Activated T-cell treated with anti-CD3 and anti-CD28 coated beads, Interleukin-2, amount 50 U/mL, for 48 hours (primary cell): ENCODE measurements around the gene DLGAP1.
"Not testable (repeated sequence)": the region's sequence is repeated elsewhere in the genome, so short reads cannot be mapped to it uniquely, and the experiment has no call there.

Experiments
- DNase-seq, 2 experiments: peaks; one replicate each; pipeline ENCODE4 v3.0.0-alpha.2; 2020

DLGAP1 gene

GRCh38 chr18:4384932-4385331 lies 70.2 kb downstream of the DLGAP1 start:
- DNase-seq = no peak

DNA sequence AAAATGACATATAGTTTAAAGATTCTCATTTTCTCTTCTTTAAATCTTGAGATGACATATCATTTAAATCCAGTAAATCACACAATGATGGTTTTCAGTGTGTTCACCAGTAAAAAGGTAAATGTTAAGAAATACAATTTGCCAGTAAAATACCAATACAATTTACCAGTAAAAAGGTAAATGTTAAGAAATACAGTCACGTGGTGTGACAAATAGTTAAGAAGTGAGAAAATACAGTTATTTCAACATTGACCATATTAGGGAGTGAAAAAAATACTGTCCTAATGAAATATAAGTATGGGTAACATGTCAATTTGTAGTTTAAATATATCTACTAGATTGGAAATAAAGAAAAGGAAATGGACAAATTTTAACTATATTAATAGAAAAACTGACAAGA lies 80.5 kb downstream of the DLGAP1 start:
- DNase-seq = no peak

- no peak for DNase-seq
Measured at GRCh38 chr18:4369705-4370104, 85.4 kb downstream of the DLGAP1 start.

DNA sequence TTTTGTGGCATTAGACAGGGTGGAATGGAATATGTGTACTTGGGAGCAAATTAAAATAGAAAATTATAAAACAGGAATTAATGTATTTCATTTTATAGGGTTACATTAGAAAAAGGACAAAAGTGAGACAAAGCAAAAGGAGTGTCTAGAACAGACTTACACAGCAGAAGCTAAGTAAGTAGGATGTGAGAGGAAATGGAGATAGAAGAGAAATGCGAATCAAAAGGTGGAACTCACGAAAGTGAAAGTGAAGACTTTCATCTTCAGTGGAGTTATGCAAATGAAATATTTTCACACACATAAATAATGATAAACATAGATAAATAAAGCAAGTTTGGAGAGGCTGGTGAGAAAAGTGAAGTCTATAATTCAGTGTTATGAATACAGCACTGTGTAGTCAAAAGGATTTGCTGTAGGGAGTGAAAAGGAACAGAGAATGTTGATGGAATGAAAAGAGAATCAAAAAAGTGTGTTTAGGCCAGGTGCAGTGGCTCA lies 94.8 kb downstream of the DLGAP1 start:
- DNase-seq = no peak

DNA sequence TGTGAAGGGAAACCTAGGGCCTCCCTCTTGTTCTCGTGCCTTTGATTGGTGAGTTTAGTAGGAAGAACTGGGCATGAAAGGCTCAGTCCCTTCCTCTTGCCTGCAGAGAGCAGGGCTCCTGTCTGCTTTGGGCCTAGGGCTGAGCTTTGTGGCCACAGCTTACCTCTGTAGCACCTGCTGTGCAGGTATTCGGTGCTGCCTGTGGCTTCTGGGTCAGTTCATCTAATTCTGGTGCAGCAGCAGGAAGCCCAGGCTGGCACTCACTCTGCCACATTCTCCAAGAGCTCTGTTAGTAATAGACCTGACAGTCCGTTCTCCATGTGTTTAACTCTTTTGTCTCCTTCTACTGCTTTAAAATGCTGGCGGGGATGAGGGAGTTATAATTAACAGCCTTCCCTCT lies 96.5 kb downstream of the DLGAP1 start:
- DNase-seq = no peak

- DNase-seq = no peak
Measured at GRCh38 chr18:4357579-4357978, 97.5 kb downstream of the DLGAP1 start.

DNA sequence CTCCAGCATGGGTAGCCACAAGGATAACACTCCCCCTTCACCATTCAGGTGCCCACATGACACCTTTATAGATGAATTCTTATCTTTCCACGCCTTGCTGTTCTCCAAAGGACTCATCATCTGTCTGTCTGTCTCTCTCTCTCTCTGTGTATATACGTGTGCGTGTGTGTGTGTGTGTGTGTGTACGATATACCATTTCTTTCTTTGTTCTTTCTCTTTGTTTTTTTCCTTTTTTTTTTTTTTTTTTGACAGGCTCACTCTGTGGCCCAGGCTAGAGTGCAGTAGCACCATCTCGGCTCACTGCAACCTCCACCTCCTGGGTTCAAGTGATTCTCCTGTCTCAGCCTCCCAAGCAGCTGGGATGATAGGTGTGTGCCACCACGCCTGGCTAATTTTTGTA lies 98.2 kb downstream of the DLGAP1 start:
- no peak for DNase-seq

DNA sequence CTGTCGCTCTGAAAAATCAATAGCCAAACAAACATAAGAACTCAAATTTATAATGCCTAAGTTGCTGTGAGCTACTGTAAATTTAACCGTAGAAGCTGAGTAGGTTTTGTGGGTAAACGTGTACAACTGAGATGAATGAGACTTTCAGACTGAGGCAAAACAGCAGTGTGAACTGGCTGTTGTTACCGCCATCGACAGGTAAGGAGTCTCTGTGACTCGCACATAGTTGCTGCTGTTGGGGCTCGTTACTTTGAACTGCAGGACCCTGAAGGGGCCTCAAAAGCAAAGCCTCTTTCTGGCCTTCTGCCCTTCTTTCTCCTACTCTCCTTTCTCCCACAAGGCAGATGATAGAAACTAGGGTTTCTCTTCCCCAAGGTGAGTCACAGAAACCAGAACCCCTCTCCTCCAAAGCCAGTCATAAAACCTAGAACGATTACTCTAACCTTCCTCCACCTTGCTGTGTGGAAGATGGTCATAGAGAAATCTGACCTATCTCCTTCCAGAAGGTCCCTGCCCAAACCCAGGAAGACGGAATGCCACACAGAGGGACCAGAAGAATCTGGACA lies 101.2 kb downstream of the DLGAP1 start:
- DNase-seq = no peak

GRCh38 chr18:4352746-4353551 lies 102.2 kb downstream of the DLGAP1 start:
- DNase-seq = no peak

DNA sequence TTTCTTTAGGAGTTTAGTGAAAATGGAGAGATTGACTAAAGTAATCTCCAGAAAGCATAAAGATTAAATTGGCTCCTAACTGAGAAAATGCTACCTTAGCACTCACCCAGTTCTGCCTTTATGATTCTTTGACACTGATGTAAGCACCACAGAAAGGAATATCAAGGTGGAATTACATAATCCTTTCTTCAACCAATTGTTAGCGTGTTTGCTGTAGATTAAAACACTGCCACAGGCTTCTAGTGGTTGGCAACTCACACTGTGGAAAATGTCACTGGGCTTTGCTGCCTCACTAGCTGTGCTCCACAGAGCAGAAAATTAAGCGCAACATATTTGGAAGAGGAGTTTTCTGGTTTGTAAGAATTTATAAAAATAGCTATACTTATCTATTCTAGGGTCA lies 104.1 kb downstream of the DLGAP1 start:
- no peak for DNase-seq

GRCh38 chr18:4335386-4335785 lies 119.7 kb downstream of the DLGAP1 start:
- DNase-seq = no peak

DNA sequence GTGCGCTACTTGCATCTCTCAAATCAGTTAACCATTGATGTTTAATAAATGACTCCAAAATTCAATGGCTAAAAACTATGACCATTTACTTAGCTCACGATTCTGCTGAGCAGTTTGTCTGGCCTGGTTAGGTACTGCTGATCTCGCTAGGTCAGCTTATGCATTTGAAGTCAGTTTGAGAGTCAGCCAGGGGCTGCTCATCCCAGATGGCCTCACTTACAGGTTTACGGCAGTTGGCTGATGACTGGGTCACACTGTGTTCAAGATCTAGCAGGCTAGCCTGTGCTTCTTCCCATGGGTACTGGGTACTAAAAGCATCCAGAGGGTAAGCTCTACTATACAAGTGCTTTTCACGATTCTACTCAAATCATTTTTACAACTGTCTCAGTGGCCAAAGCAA lies 122.1 kb downstream of the DLGAP1 start:
- DNase-seq = no peak

DNA sequence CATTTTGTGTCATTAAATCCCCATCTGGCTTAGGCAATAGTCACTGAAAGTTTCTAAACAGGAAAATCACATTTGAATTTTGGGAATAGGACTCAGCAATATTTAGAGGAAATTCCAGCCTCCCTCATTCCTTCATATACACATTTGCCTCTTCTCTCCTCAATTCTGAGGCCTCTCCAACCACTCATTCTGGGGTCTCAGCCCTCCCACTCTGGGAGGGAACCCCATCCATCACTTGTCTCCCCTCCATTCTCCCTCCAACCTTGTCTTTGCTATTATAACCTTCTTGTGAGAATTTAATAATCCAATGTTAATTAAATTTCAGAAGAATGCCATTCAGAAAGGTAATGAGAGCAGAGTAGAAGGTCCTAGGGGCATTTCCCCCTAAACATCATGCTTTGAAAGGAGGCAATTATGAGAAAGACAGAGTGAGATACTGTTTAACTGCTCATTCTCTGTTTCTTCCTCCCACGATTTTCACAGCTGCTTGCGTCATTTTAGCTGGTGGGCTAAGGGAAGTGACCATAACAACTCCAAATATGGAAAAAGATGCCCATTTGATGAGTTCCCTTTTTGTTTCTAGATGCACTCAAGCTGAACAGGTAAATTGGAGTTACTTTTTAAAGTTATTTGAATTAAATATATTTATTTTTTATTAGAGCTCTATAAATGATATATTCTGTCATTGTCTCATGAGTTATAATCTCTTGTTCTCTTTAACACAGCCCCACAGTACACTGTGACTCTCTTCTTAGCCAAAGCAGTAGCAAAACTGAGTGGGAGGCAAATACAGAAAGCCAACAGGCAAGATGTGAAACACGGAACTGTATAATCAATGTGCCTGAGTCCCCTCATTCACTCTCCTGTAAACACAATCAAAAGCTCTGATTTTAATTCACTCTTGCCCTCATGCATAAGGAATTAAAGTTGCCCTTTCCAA lies 135.1 kb downstream of the DLGAP1 start:
- DNase-seq = no peak

DNA sequence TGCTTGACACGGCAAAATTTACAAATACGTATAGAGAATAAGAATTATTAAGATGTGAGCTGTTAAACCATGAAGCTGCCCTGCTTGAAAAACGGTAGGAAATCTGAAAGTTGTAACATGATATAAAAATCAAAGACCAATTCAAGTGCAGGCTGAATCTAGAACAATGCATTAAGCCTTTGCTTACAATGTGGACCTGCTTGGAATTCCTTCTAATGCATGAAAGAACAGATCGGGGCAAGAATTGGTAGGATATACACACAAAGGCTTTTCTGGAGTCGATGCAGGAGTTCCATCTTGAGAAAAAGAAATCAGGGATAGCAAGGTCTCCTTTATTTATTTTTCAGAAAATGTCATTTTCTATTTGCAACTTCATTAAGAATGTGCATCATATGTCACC lies 136.8 kb downstream of the DLGAP1 start:
- DNase-seq = no peak

DNA sequence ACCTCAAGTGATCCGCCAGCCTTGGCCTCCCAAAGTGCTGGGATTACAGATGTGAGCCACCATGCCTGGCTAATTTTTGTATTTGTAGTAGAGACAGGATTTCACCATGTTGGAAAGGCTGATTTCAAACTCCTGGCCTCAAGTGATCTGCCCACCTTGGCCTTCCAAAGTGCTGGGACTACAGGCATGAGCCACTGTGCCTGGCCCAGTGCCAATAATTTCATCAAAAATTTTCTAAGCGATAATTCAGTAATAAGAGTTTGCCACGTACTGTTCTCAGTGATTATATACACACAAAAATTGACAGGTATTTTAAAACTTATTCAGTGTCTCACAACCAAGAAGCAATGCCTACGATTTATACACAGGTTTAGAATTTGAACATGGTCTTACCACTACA lies 143.2 kb downstream of the DLGAP1 start:
- DNase-seq = not testable (repeated sequence)

DNA sequence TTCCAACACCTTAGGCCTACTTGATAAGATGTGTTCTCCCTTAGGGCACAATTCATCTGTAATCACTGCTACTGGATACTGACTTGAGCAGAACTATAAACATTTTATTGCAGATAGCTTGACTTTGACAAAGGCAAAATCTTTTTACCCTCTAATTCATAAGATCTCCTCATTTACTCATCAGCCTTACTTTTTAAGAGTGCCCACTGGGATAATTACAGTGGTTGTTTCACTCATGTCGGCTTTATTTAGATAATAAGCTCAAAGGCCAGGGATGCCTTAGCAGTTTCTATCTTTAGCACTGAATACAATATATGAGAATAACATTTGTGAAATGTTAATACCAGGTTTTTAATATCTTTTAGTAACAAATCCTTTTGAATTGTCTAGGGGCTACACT lies 144.0 kb downstream of the DLGAP1 start:
- DNase-seq = no peak

GRCh38 chr18:4309227-4309626 lies 145.9 kb downstream of the DLGAP1 start:
- DNase-seq = no peak

GRCh38 chr18:4308576-4308975 lies 146.5 kb downstream of the DLGAP1 start:
- DNase-seq = no peak

DNA sequence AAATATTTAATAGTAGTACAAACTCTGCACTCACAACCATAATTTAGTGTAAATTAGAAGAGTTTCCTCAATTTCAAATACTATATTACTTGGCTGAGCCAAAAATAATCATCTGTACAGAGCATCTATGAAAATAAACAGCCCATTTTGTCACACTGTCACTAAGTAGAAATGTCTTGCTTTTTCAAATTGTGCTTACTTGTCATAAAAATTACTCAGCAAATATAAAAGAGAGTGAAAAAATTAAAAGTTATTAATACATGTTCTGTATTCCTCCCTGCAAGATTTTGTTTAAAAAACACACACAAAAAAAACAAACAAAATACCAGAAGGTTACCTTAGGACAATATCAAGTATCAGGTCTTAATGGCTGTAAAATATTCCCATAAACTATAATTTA lies 155.7 kb downstream of the DLGAP1 start:
- no peak for DNase-seq

DNA sequence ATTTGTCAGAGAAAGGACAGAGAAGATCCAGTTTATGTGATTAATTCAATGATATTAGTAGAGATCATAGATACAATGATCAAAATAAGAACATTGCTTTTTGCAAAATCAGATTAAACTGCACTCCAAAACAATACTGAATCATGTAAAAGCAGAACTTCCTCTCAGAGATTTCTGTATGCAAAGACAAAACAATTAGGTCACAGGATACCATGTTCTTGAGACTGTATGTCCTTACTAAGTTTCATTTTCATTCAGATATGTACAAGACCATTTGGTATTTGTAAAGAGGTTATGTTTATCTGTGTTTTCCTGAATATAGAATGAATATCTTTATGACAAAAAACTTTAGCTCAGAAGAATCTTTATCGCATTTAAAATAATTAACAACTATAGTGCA lies 161.8 kb downstream of the DLGAP1 start:
- no peak for DNase-seq

DNA sequence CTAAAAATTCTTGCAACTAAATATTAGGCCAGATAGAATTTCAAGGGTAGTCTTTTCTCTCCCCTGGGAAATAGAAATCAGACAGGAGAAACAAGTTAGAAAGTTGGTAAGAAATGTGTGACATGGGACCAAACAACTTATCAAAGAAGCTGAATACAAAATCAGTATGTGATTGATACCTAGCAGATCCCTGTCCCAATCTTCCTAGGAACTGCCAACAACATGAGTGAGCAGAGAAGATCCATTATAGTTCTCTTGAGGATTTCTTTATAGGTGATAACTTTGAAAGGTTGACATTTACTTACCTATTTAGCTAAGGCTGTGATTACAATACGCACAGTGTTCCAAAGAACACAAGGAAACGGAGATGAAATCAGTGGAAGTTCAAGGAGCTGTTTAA lies 162.4 kb downstream of the DLGAP1 start:
- no peak for DNase-seq

DNA sequence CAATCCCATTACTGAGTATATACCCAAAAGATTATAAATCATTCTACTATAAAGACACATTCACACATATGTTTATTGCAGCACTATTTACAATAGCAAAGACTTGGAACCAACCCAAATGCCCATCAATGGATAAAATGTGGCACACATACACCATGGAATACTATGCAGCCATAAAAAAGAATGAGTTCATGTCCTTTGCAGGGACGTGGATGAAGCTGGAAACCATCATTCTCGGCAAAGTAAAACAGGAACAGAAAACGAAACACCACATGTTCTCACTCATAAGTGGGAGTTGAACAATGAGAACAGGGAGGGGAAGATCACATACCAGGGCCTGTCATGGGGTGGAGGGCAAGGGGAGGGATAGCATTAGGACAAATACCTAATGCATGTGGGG lies 167.8 kb downstream of the DLGAP1 start:
- not testable (repeated sequence) for DNase-seq

DNA sequence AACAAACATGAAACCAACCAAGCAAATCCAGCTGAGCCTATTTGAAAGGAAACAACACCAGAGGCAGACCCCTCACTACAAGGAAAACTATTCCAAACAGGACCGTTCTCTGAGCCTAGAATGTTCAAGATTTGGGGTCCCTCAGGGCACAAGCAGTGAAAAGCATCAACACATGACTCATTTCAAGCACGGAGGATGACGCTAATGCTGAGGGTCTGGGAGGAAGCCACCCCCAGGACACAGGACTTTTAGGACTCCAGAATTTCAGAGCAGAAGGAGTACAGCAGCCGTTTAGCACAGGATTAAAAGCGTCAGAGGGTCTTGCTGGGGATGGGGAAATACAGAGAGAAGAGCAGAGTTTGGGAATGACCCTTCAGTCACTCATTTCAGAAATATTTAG lies 168.9 kb downstream of the DLGAP1 start:
- DNase-seq = no peak

DNA sequence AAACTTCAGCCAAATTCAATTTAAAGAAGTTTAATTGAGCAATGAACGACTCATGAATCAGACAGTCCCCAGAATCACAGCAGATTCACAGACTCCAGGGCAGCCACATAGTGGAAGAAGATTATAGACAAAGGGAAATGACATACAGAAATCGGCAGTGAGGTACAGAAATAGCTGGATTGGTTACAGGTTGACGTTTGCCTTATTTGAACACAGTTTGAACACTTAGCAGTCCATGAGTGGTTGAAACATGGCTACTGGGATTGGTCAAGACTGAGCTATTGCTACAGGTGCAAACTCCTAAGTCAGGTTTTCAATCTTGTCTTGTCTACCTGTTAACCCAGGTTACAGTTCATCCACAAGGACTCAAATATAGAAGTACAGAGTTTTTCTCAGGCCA lies 169.6 kb downstream of the DLGAP1 start:
- DNase-seq = no peak
